Activated CD4-positive, alpha-beta T cell treated with anti-CD3 and anti-CD28 coated beads, Interleukin-2, amount 50 U/mL, for 48 hours (primary cell): ENCODE measurements around the gene FBXL20.
A peak's percentile ranks its signal among the peaks of the same experiment; 100 is the strongest.
"Not testable (repeated sequence)": the region's sequence is repeated elsewhere in the genome, so short reads cannot be mapped to it uniquely, and the experiment has no call there.

ENCODE experiments used
- DNase-seq, 2 experiments: peaks; one replicate each; pipeline ENCODE4 v3.0.0-alpha.2; 2020

Gene FBXL20

DNA sequence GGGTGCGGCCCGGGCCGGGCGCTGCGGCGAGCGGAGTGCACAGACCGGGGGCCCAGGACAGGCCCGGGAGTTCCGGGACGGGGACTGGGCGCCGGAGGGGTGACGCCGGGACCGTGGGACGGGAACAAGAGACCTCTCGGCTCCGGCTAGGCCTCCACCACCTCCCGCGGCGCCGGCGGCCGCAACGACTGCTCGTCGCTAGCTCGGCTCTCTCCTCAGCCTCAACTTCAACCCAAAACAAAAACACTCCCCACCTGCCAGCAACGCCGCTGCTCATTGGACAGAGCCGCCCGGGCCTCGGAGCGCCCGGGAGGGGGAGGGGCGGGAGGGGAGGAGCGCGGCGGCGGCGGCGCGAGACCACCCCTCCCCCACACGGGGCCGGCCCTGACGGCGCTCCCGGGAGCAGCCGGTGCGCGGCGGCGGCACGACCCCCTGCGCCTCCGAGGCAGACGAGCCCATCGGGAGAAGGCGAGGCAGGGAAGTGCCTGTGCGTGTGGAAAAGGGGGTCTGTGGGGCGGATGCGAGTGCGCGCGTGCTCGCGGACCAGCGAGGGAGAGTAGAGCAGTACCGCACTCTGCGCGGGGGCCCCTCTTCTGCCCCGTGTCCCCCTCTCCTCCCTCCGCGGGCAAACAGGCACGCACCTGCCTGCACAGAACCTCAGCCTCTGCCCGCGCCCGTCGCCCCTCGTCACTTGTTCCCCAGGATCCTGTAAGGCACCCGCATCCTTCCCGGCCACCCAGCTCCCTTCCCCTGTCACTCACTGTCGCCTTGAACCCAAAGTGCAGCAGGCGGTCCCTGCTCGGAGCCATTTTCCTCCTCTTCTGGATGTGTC lies at the start of gene FBXL20:
TSS of gene FBXL20 (minus strand) at position 215 of the 832 bp plus-strand sequence. CDS start 224 bp downstream, outside the sequence.
- peak; percentile 93 to 95 for DNase-seq

DNA sequence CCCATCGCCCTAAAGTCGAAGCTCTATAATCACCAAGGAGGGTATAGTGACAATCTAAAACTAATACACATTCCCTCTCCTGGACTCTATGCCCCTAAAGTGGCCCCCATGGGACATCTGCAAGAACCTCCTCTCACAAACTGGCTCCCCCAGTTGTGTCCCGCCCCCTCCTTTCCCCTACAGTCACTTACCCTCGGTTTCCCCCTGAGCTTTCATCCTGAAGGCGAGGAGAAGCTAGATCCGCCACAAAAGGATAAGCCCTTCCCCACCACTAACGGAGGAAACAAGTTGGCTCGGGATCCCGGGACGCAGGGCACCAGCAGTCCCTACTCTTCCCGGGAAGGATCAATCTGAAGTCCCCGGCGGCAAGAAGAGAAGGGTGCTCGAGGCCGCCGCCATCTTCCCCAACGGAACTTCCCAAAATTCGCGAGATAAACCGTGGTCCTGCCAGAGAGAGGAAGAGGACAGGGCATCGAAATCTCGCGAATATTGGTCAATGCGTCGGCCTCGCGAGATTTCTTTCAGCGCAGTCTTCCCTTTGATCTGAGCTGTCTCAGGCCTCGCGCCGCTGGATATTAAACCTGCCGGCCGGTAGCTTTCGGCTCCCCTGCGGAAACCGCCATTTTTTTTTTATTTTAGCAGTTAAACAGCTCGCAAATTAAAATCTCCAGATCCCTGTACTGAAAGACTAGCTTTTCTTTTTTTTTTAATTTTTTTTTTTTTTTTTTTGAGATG lies 49.6 kb upstream of the FBXL20 start, which contains the start of gene MED1:
TSS of gene MED1 (minus strand) at position 417 of the 735 bp plus-strand sequence. CDS start at position 216, 201 bp downstream.
- peak; percentile 90 to 92 for DNase-seq

DNA sequence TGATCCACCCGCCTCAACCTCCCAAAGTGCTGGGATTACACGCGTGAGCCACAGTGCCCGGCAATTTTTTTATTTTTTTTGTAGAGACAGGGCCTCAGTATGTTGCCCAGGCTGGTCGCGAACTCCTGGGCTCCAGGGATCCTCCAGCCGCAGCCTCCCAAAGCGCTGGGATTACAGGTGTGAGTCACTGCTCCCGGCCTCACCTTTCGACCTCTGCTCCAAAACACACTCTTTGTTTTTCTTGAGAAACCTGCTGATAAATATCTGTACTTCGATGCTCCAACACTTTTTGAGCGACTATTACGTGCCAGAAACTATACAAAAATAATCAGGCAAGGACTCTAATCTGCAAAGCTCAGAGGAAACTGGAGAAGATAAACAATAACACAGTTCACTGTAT lies 48.6 kb upstream of the FBXL20 start:
- no peak for DNase-seq

DNA sequence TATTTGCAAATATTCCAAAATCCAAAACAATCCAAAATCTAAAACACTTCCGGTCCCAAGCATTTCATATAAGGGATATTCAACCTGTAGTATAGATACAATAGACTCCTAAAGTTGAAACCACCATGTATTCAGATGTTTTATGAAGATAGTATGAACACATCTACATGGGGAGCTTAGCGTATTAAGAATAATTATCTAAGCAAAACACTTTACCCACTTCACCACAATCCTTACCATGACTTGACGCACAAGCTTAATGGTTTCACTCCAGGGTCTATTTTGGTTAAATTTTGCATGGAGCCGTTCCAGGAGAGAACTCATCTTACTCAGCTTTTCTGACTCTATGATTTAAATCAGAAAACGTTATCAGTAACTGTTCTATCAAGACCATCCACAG lies 46.1 kb upstream of the FBXL20 start:
- DNase-seq: no peak

GRCh38 chr17:39443326-39443725 lies 41.9 kb upstream of the FBXL20 start:
- DNase-seq: no peak

DNA sequence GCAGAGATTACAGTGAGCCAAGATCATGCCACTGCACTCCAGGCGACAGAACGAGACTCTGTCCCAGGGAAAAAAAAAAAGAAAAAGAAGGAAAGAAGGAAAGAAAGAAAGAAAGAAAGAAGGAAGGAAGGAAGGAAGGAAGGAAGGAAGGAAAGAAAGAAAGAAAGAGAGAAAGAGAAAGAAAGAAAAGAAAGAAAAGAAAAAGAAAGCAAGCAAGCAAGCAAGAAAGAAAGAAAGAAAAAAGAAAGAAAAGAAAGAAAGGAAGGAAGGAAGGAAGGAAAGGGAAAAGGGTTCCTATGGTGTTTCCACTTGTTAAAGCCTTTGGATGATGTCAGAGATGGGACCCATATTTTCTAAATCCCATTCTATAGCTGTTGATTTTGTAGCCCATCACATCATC lies 38.4 kb upstream of the FBXL20 start:
- DNase-seq: not testable (repeated sequence)

DNA sequence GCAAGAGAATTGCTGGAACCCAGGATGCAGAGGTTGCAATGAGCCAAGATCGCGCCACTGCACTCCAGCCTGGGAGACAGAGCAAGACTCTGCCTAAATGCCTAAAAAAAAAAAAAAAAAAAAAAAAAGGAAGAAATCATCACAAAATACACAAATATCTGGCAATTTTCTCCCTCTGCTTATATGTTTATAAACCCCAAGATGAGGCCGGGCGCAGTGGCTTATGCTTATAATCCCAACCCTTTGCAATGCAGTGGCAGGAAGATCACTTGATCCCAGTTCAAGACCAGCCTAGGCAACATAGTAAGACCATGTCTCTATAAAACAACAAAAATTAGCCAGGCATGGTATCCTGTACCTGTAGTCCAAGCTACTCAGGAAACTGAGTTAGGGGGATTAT lies 28.2 kb upstream of the FBXL20 start:
- no peak for DNase-seq

DNA sequence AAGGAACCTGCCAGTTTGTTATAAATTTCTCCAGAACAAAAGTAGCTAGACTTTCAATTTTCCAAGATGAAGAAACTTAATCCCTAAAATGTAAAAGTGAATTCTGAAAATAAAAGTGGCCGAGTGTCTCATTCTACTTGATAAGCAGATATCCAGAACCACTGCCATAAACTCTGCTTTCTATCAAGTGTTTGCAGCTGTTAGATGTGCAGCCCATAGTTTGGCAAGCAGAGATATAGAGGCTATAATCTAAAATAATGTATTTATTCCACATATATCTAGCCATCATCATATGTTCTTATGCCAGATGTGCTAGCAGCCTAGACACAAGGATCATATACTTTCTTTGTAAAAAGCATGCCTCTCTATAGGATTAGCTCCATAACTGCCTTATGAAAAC lies 14.7 kb upstream of the FBXL20 start:
- DNase-seq: no peak

- no peak for DNase-seq
Observed at GRCh38 chr17:39410279-39410678, 8.9 kb upstream of the FBXL20 start.

DNA sequence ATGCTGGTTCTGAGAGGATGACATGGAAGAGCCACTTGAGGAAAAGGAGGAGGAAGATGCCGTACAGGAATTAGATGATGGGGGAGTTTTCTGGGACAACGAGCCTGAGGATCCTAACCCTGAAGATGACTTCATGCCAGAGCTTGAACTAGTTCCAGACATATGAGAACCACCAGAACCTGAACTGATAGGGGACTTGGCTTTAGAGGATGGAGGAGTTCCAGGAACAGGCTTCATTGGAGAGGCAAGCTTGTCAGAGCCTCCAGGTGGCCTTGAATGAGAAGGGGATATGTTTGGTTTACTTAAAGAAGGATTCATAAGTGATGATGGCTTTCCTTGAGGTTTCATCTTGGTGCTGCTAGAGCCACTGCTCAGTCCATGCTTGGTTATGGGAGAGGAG lies 6.9 kb upstream of the FBXL20 start:
- no peak for DNase-seq

DNA sequence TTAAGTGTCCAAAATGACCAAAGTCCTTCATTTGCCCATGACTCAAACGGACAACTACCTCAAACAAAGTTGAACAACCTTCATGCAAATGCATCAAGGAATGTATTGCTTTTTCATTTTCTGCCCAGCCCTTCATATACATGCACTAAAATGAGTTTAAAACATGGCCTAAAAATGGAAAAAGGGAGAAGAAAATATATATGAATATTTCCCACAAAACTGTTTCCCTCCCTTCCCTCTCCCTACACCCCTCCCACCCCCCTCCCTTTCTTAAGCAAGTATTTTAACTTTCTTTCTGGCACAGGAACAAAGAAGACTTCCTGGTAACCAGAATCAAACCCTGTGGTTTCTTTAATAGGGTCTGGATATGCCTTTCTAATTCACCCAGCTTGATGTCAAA lies 5.5 kb upstream of the FBXL20 start:
- no peak for DNase-seq

- no peak for DNase-seq
Observed at GRCh38 chr17:39405436-39405835, 4.0 kb upstream of the FBXL20 start.

GRCh38 chr17:39404542-39405378 lies 3.3 kb upstream of the FBXL20 start:
- DNase-seq: peak; percentile 18 to 25

DNA sequence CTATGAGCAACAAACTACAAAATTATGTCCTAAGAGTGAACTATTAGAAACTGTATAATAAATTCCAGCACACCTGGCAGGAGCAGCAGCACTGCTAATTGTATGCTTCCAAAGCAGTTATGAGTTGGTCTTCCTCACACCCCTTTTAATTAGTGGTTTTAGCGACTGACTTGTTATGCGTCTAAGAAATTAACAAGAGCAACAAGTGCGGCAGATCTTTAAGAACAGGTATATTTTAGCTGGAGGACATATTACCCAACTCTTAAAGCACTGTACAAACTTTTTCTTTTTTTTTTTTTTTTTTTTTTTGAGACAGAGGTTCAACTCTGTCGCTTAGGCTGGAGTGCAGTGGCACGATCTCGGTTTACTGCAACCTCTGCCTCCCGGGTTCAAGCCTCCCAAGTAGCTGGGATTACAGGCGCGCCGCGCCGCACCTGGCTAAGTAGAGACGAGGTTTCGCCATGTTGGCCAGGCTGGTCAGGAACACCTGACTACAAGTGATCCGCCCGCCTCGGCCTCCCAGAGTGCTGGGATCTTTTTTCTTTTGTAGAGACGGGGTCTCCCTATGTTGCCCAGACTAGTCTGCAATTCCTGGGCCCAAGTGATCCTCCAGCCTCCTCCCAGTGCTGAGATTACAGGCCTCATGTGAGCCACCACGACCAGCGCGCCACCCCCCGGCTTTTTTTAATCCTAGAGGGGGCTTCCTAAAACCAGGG lies 1.6 kb upstream of the FBXL20 start:
- no peak for DNase-seq

DNA sequence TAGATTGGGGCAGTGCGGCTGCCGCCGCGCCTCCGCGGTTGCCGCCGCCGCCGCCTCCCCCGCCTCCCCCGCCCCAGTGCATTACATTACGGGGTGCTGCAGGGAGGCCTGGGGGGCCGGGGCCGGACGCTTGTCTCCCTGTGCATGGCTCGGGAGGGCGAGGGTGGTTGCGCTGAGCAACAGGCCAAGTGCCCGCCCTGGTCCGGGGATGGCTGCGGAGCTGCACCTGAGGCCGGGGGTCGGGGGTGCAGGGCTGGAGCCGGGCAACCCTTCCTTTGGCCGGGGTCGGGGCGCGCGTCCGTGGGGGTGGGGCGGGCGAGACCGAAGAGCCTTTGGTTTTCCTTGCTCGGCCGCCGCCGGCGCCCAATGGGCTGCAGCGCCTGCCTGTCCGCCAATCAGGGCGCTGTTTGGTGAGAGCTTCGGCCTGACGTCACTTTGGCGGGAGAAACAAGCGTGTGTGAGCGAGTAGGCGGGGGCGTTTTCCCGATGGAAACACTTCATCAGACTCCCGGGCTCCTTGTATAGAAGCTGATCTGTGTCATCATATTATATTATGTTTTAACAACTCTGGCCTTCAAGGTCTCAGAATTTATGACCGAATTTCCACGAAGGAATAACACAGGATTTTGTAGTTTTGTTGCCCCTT lies 941 bp upstream of the FBXL20 start:
- DNase-seq: peak; percentile 92 to 94

GRCh38 chr17:39400547-39401411 lies 647 bp downstream of the FBXL20 start:
- DNase-seq: no peak

DNA sequence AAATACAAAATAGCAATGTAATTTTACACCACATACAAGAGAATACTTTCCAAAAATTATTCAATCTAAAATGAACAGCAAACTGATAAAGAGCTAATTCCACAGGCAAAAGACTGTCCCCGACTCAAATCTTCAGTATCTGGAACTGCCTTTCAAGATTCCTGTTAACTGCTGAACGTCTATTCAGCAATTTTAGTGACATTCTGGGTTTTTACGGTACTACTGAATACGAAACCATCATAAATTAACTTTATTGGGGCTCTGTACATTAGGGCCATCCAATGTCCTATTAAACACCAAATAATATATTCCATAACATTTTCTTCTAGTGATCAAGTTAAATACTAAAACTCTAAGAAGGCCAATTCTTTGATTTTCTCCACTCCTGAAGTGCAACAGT lies 1.6 kb downstream of the FBXL20 start:
- DNase-seq: no peak

DNA sequence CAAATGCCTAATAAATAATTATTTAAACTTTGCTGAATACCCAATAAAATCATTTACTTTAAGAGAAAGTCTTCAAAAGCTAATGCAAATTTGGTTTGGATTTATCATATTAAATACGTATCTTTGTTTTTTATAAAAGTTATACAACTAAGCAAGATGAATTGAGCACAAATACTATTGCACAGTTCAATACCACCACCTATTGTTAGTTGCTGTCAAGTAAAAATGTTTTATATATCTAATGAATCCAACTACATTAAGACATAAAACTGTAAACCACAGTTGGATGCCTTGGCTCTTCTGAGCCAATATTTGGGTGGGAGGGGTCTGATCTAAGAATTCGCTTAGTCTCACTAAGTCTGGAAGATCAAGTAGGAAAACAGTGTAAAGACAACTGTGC lies 7.7 kb downstream of the FBXL20 start:
- DNase-seq: no peak

DNA sequence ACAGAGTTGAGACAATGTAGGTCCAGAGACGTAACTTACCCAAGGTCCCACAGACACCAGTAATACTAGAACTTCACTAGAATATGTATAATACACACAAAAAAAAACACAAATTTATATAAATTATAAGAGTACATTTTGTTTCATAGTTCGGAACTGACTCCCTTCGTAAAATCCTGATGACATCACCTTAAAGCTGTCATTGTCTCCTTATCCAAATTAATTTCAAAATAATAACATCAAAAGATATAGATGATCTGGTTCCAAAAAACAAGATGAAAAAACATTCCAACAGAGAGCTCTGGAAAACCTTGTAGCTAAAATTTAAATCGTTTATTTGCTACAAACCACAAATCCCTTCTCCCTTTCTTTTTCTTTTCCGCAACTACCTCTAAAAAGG lies 10.0 kb downstream of the FBXL20 start:
- DNase-seq: no peak

- DNase-seq: no peak
Observed at GRCh38 chr17:39385040-39385439, 16.4 kb downstream of the FBXL20 start.

- DNase-seq: no peak
Observed at GRCh38 chr17:39380144-39380543, 21.3 kb downstream of the FBXL20 start.
